HepG2 (cell line): ENCODE results near the gene PLGRKT. TPM values are rescaled to one million over a fixed set of nuclear protein-coding genes. Genes with fewer than 3 reads are reported as not detected.

Experiments used
- ATAC-seq: fragments of 200-7000 bp; cut with Tn5 transposase; 3 replicates; pipeline ENCODE4 v1.9.1; 2020; ENCODE audit warnings: mild to moderate bottlenecking, moderate library complexity
- BruUV-seq: library from RNA; stranded (reverse); fragments of 400-500 nt; replicated peaks from 2 replicates; lab custom pipeline; 2021; lab: Mats Ljungman, UMichigan
- CTCF ChIA-PET: fragments of 300-600 bp; formaldehyde crosslinking; extraction: SDS; loops from one replicate; lab custom pipeline; 2021; ENCODE audit warnings: low total read pairs, inconsistent platforms, low intra/inter-chr PET ratio; lab: Yijun Ruan, JAX
- POLR2A ChIA-PET: fragments of 350-600 bp; sonication (Branson Sonifier 250); formaldehyde crosslinking; loops from one replicate; lab custom pipeline; 2020; ENCODE audit warnings: antibody characterized with exemption, inconsistent platforms; lab: Yijun Ruan, JAX
- DNase-seq: peaks from one replicate; pipeline ENCODE4 v3.0.0-alpha.2; 2015; ENCODE audit warnings: low spot score
- FAIRE-seq: peaks from 3 replicates; lab custom pipeline; 2011; peaks lifted over from hg19 to GRCh38; lab: Jason Lieb, UNC
- H2AFZ ChIP-seq: one replicate; pipeline ENCODE4 v1.6.1; 2011; ENCODE audit warnings: low read length, inconsistent platforms
- H3K27ac ChIP-seq: fragments of 300-600 bp; 3 replicates; pipeline ENCODE4 v1.8.0; 2011; ENCODE audit warnings: mixed run types, mild to moderate bottlenecking, mixed read lengths, low read length, inconsistent platforms; ENCODE audit not compliant: insufficient read depth; ENCODE audit errors: extremely low read length
- H3K27me3 ChIP-seq, 2 experiments: fragments of 200-600 bp in 1 of 2; 2 replicates in 1 of 2; 3 replicates in 1 of 2; pipeline versions ENCODE4 v1.6.0 to v1.8.0; 2011; ENCODE audit warnings: low read length in 2 of 2, mild to moderate bottlenecking in 2 of 2, moderate library complexity in 2 of 2, inconsistent platforms in 1 of 2; ENCODE audit not compliant: insufficient read depth in 2 of 2, control insufficient read depth in 1 of 2
- H3K36me3 ChIP-seq, 2 experiments: fragments of 200-600 bp in 1 of 2; replicated peaks in 1 of 2; 2 replicates in 1 of 2; 3 replicates in 1 of 2; pipeline versions ENCODE4 v1.5.1 to v1.8.0; 2011; ENCODE audit warnings: low read length in 2 of 2, inconsistent platforms in 1 of 2; ENCODE audit not compliant: insufficient read depth in 2 of 2, control insufficient read depth in 1 of 2
- H3K4me1 ChIP-seq: 2 replicates; pipeline ENCODE4 v1.5.1; 2012; ENCODE audit warnings: low read length, inconsistent platforms; ENCODE audit not compliant: insufficient read depth
- H3K4me2 ChIP-seq: 2 replicates; pipeline ENCODE4 v1.6.0; 2011; ENCODE audit warnings: low read depth, low read length, inconsistent platforms
- H3K4me3 ChIP-seq, 3 experiments: fragments of 200-600 bp in 1 of 3; sonication (generic), shearing (Covaris generic) in 1 of 3; replicated peaks in 1 of 3; 2 replicates each; pipeline ENCODE4 v1.5.1; 2011 to 2016; ENCODE audit warnings: low read length in 3 of 3, inconsistent platforms in 2 of 3, low read depth in 2 of 3, mild to moderate bottlenecking in 2 of 3, control low read depth in 1 of 3, mixed read lengths in 1 of 3; ENCODE audit not compliant: insufficient read depth in 1 of 3
- H3K79me2 ChIP-seq: one replicate; pipeline ENCODE4 v1.6.1; 2011; ENCODE audit warnings: low read length, inconsistent platforms; ENCODE audit not compliant: insufficient read depth
- H3K9ac ChIP-seq: 2 replicates; pipeline ENCODE4 v1.6.0; 2011; ENCODE audit warnings: mild to moderate bottlenecking, low read depth, low read length, inconsistent platforms; ENCODE audit not compliant: insufficient read depth
- H3K9me3 ChIP-seq: 2 replicates; pipeline ENCODE4 v1.5.1; 2012; ENCODE audit warnings: mild to moderate bottlenecking, low read length
- H4K20me1 ChIP-seq: 2 replicates; pipeline ENCODE4 v1.6.0; 2011; ENCODE audit warnings: inconsistent platforms, mild to moderate bottlenecking, low read length, moderate library complexity; ENCODE audit not compliant: insufficient read depth
- CBX2 ChIP-seq, 2 experiments: fragments of 200-600 bp in 1 of 2; sonication (generic); formaldehyde crosslinking in 1 of 2; IDR thresholded peaks; 2 replicates each; pipeline versions ENCODE4 v1.7.0 to v1.8.1; 2018 to 2022; ENCODE audit warnings: low read depth in 2 of 2, low read length in 1 of 2, mild to moderate bottlenecking in 1 of 2, missing genetic modification reagents in 1 of 2
- GABPA ChIP-seq, 2 experiments: IDR thresholded peaks; 2 replicates each; pipeline ENCODE4 v1.6.1; 2011 to 2016; ENCODE audit warnings: low read depth in 2 of 2, low read length in 1 of 2, missing biosample characterization in 1 of 2, missing genetic modification characterization in 1 of 2
- HNRNPUL1 ChIP-seq: fragments of 200-400 bp; formaldehyde crosslinking; IDR thresholded peaks from 2 replicates; pipeline ENCODE4 v1.6.1; 2017; ENCODE audit warnings: low read depth, mild to moderate bottlenecking, low read length, moderate library complexity
- MTF2 ChIP-seq: sonication (generic); formaldehyde crosslinking; IDR thresholded peaks from 2 replicates; pipeline ENCODE4 v1.5.0; 2020; ENCODE audit warnings: missing genetic modification reagents, borderline replicate concordance
- POLR2A ChIP-seq, 2 experiments: IDR thresholded peaks; 2 replicates each; pipeline ENCODE4 v1.6.1; 2011; ENCODE audit warnings: low read depth in 2 of 2, low read length in 2 of 2, mild to moderate bottlenecking in 1 of 2, moderate library complexity in 1 of 2; ENCODE audit not compliant: insufficient read depth in 1 of 2
- SNAI1 ChIP-seq: sonication (generic); formaldehyde crosslinking; IDR thresholded peaks from 2 replicates; pipeline ENCODE4 v1.5.0; 2020; ENCODE audit warnings: mild to moderate bottlenecking, missing genetic modification reagents, borderline replicate concordance
- TOE1 ChIP-seq: sonication (generic); formaldehyde crosslinking; IDR thresholded peaks from 2 replicates; pipeline ENCODE4 v1.4.0; 2020; ENCODE audit warnings: mild to moderate bottlenecking, missing genetic modification reagents
- ZC3H13 ChIP-seq: sonication (generic); formaldehyde crosslinking; IDR thresholded peaks from 2 replicates; pipeline ENCODE4 v1.8.1; 2023; ENCODE audit warnings: mild to moderate bottlenecking, missing genetic modification reagents, moderate library complexity
- ZNF225 ChIP-seq: sonication (generic); formaldehyde crosslinking; IDR thresholded peaks from 2 replicates; pipeline ENCODE4 v1.4.0; 2020; ENCODE audit warnings: mild to moderate bottlenecking, missing genetic modification reagents
- WGBS: methylation state at CpG from one replicate; pipeline ENCODE4 v1.1.6; 2017; ENCODE audit warnings: low lambda C conversion rate; 5-methylcytosine and 5-hydroxymethylcytosine counted together
- in situ Hi-C: cut with HindIII; loops from 2 replicates; pipeline ENCODE4 v1.10.0; 2017; ENCODE audit warnings: low pct_unique_long_range_greater_than_20kb; ENCODE audit not compliant: extremely low pct_ligation_motif_present
- intact Hi-C: fragments of 100-400 bp; cut with micrococcal nuclease; formaldehyde crosslinking; loops from one replicate; pipeline ENCODE4 v1.10.0; 2022; ENCODE audit not compliant: unreplicated experiment
- polyA plus RNA-seq, 8 experiments: library from polyadenylated mRNA; depleted of rRNA in 3 of 8; stranded (reverse) in 7 of 8; unstranded in 1 of 8; fragments of >200 nt; fragmentation: Illumina TruSeq in 4 of 8; extraction: Trizol in 4 of 8; gene quantifications; 2 replicates each; pipeline versions ENCODE4 v1.2.1 to v1.2.3, GENCODE V29; 2011 to 2016; ENCODE audit warnings: low read depth in 4 of 8, missing spikeins in 1 of 8, mixed read lengths in 1 of 8; ENCODE audit not compliant: insufficient read depth in 1 of 8
- total RNA-seq, 5 experiments: library from RNA; depleted of rRNA; stranded (reverse); fragments of >200 nt; fragmentation: Illumina TruSeq; extraction: Trizol; gene quantifications; 2 replicates each; pipeline ENCODE4 v1.2.3, GENCODE V29; 2016; ENCODE audit warnings: low read depth in 1 of 5
- TF ChIP-seq, protein P1 (sequence below): sonication (generic); formaldehyde crosslinking; IDR thresholded peaks from 2 replicates; pipeline ENCODE4 v1.4.0; 2020; ENCODE audit warnings: mild to moderate bottlenecking, low read depth, missing genetic modification reagents
- TF ChIP-seq, protein P2 (sequence below): sonication (generic); formaldehyde crosslinking; IDR thresholded peaks from 2 replicates; pipeline ENCODE4 v1.5.1; 2020; ENCODE audit warnings: missing genetic modification reagents, mild to moderate bottlenecking, borderline replicate concordance
- TF ChIP-seq, protein P3 (sequence below): IDR thresholded peaks from 2 replicates; pipeline ENCODE4 v1.6.1; 2016; ENCODE audit warnings: low read depth, missing genetic modification reagents, missing compliant biosample characterization

Gene PLGRKT
- total and polyA plus RNA-seq, 2 of the 13 experiments (the other 11 are each of a cell fraction or from before 2014, with no cell fraction given) = 5.0 to 15.8 TPM

DNA sequence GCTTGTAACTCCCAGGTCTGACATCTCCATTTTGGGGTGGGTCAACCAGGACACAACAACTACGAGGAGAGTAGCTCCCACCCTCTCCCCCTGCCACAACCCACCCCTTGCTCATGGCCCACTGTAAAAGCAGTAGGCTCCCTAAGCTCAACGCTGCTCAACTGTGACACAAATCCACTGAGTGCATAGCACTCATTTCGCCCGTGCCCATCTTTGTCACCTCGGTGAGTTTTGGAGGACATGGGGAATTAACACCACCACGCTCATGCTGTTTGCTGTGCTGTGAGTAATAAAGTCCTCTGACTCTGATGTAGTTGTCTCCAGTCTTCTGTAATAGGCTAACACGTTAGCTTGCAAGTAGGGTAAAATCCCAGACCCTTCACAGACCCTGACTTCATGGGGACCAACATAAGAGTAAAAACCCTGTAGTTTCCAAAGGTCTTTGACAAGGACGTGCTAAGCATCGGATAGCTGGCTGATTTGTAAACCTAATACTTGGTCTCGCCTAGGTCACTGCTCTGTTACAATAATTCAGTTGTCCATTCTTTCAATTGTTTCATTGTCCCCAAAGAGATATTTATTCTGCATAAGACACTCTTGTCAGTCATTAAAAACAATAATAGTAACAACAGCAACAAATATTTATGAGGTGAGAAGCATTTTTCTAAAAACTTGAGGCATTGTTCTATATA is 7.7 kb downstream of the PLGRKT start:
- CTCF ChIA-PET = no interaction called here
- intact Hi-C loops = no loop called here
- Histone ChIP-seq H3K27me3 (no peaks in the 10 kb centered on the region), H3K9me3 (no peaks in the 10 kb centered on the region), H2AFZ (no peak overlapping the region), H3K36me3 (peaks cover 0 to 3% of the 10 kb centered on the region in 2 experiments; a peak in 1 of 5 replicates), H3K4me1 (peaks cover 15% of the 10 kb centered on the region), H3K79me2 (no peaks in the 10 kb centered on the region), H3K4me3 (no peak overlapping the region), H3K9ac (no peak overlapping the region), H3K4me2 (no peak overlapping the region), H3K27ac (no peak overlapping the region), H4K20me1 (no peaks in the 10 kb centered on the region)
- no TSS peak for BruUV-seq
- POLR2A ChIA-PET = no interaction called here
- no peak for TF ChIP-seq GABPA (IDR thresholded peaks at IDR 0.05; ENCODE audit: low read depth, low read length)
- no peak for TF ChIP-seq GABPA (CRISPR knock-in tag; IDR thresholded peaks at IDR 0.05; ENCODE audit: low read depth)
- no peak for TF ChIP-seq ZNF225
- TF ChIP-seq, protein P1, sequence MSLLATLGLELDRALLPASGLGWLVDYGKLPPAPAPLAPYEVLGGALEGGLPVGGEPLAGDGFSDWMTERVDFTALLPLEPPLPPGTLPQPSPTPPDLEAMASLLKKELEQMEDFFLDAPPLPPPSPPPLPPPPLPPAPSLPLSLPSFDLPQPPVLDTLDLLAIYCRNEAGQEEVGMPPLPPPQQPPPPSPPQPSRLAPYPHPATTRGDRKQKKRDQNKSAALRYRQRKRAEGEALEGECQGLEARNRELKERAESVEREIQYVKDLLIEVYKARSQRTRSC (CRISPR knock-in tag) = no peak
- TF ChIP-seq, protein P2, sequence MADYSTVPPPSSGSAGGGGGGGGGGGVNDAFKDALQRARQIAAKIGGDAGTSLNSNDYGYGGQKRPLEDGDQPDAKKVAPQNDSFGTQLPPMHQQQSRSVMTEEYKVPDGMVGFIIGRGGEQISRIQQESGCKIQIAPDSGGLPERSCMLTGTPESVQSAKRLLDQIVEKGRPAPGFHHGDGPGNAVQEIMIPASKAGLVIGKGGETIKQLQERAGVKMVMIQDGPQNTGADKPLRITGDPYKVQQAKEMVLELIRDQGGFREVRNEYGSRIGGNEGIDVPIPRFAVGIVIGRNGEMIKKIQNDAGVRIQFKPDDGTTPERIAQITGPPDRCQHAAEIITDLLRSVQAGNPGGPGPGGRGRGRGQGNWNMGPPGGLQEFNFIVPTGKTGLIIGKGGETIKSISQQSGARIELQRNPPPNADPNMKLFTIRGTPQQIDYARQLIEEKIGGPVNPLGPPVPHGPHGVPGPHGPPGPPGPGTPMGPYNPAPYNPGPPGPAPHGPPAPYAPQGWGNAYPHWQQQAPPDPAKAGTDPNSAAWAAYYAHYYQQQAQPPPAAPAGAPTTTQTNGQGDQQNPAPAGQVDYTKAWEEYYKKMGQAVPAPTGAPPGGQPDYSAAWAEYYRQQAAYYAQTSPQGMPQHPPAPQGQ (CRISPR knock-in tag) = no peak
- no peak for TF ChIP-seq POLR2A (IDR thresholded peaks at IDR 0.05; ENCODE audit: insufficient read depth in 1 of 2, low read depth in 2 of 2, low read length in 2 of 2)
- TF ChIP-seq SNAI1 (CRISPR knock-in tag) = no peak
- no peak for TF ChIP-seq CBX2 (IDR thresholded peaks at IDR 0.05; ENCODE audit: low read depth, low read length)
- TF ChIP-seq CBX2 (CRISPR knock-in tag; IDR thresholded peaks at IDR 0.05; ENCODE audit: low read depth) = no peak
- TF ChIP-seq MTF2 = no peak
- TF ChIP-seq HNRNPUL1 = no peak
- TF ChIP-seq, protein P3, sequence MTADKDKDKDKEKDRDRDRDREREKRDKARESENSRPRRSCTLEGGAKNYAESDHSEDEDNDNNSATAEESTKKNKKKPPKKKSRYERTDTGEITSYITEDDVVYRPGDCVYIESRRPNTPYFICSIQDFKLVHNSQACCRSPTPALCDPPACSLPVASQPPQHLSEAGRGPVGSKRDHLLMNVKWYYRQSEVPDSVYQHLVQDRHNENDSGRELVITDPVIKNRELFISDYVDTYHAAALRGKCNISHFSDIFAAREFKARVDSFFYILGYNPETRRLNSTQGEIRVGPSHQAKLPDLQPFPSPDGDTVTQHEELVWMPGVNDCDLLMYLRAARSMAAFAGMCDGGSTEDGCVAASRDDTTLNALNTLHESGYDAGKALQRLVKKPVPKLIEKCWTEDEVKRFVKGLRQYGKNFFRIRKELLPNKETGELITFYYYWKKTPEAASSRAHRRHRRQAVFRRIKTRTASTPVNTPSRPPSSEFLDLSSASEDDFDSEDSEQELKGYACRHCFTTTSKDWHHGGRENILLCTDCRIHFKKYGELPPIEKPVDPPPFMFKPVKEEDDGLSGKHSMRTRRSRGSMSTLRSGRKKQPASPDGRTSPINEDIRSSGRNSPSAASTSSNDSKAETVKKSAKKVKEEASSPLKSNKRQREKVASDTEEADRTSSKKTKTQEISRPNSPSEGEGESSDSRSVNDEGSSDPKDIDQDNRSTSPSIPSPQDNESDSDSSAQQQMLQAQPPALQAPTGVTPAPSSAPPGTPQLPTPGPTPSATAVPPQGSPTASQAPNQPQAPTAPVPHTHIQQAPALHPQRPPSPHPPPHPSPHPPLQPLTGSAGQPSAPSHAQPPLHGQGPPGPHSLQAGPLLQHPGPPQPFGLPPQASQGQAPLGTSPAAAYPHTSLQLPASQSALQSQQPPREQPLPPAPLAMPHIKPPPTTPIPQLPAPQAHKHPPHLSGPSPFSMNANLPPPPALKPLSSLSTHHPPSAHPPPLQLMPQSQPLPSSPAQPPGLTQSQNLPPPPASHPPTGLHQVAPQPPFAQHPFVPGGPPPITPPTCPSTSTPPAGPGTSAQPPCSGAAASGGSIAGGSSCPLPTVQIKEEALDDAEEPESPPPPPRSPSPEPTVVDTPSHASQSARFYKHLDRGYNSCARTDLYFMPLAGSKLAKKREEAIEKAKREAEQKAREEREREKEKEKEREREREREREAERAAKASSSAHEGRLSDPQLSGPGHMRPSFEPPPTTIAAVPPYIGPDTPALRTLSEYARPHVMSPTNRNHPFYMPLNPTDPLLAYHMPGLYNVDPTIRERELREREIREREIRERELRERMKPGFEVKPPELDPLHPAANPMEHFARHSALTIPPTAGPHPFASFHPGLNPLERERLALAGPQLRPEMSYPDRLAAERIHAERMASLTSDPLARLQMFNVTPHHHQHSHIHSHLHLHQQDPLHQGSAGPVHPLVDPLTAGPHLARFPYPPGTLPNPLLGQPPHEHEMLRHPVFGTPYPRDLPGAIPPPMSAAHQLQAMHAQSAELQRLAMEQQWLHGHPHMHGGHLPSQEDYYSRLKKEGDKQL (CRISPR knock-in tag) = no peak
- no peak for TF ChIP-seq TOE1 (CRISPR knock-in tag)
- TF ChIP-seq ZC3H13 (CRISPR knock-in tag) = no peak
- in situ Hi-C loops = loop anchor here (25.0 kb wide), 2 partner anchors 443 to 668 kb away; partner anchors contain the start of gene JAK2
- DNase-seq (no peak), ATAC-seq (no peak), FAIRE-seq (no peak)
- 97% methylated on average over 10 of the region's 10 CpGs for WGBS
